Suppressor macrophage treated with lipopolysaccharide for 1 hour (primary cell): ENCODE data around the gene SSTR3.

Source experiments
- DNase-seq, 3 donors: peaks; one replicate each; pipeline ENCODE4 v3.0.0-alpha.2; 2020 to 2022

Gene SSTR3

GRCh38 chr22:37228106-37229011 is 16.1 kb upstream of the SSTR3 start:
- DNase-seq = peak in 2 of 3 donors; percentile 46 to 51

DNA sequence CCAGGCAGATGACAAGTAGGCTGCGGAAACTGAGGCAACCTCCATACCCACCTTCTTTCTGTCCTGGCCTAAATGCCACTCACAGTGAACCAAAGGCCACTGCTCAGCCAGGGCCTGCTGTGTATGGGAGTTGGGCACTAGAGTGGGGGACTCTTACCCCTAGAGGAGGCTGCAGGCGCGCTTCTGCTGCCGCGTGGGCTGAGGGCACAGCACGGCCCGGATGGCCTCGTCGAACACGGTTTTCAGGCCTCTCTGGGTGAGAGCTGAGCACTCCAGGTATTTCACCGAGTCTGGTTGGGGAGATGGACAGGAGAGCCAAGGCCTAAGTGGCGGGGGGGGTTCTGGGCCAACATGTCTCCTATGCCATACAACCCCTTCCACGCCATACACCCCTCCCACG is 14.2 kb upstream of the SSTR3 start:
- DNase-seq = no peak

GRCh38 chr22:37226087-37226486 is 13.8 kb upstream of the SSTR3 start:
- DNase-seq = no peak

DNA sequence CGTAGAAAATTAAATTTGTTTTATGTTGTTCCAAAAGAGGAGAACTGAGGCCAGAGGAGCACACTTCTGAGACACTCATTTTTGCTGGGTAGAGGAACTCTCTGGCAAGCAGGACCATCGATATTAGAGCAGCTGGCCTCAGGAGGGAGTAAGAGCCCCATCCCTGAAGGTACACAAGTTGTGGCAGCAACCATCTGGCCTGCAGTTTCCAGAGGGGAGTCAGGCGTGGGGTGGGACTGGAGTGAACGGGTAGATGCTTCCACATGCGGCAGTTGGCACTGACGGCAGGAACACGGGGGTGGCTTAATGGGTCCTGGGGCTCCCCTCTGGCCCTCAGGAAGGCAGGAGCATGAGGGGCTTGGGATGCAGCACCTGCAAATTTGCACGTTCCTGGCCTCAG is 13.2 kb upstream of the SSTR3 start:
- DNase-seq = no peak

GRCh38 chr22:37224757-37225420 is 12.6 kb upstream of the SSTR3 start:
- no peak for DNase-seq

DNA sequence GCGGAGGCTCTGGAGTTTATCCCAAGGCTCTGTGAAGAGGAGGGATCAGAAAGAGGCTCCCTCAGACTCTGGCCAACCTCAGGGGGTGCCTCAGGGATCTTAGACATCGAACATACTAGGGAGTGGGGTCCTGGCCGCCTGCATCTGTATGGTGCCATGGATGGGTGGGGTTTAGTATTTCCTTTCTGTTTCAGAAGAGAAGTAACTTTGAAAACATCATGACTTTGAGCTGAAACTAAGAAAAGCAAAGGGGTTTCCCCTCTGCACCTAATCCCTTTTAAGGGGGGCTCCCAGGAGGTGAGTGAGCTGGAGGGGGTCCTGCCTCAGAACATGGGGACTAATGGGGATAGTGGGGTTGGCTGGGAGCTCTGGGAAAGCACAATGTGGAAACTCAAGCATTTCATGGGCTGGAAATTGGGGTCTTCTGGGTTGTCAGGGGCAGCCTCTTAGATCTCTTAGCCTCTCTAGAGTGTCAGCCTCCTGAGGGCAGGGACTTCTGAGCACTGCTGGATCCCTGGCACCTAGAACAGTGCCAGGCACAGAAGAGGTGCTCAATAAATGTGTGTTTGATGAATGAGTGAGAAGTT is 11.8 kb upstream of the SSTR3 start:
- no peak for DNase-seq

DNA sequence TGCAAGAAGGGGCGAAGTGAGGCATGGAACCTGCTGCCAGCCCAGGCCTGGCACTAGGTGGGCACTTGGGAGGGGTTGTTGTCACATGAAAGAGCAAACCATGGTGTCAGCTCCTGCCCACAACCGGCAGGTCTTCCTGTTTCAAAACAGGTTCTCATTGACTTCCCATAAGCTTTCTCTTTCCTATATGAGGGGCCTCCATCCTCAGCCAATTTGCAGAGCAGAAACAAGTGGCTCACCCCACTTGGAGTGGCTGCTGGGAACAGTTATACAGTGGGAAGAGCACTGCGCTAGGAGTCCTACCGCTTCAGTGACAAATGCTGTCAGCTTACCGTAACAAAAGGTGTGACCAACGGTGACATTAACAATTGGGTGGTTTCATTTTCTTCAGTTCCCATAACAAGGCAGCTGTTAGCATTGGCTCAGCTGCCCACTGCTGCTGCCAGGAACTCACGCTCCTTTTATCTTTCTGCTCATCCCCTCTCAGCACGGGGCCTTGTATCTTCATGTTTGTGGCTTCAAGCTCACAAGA is 10.2 kb upstream of the SSTR3 start:
- DNase-seq = peak in 1 of 3 donors; percentile 45

GRCh38 chr22:37221424-37222333 is 9.4 kb upstream of the SSTR3 start:
- DNase-seq = no peak

DNA sequence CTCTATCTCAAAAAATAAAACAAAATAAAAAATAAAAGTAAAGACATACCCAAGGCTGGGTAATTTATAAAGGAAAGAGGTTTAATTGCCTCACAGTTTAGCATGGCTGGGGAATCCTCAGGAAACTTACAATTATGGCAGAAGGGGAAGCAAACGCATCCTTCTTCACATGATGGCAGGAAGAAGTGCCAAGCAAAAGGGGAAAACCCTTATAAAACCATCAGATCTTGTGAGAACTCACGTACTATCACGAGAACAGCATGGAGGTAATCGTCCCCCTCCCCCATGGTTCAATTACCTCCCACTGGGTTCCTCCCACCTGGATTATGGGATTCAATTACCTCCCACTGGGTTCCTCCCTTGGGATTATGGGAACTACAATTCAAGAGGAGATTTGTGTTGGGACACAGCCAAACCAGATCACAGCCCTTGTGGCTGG is 8.3 kb upstream of the SSTR3 start:
- DNase-seq = peak; percentile 74 to 84 (median 75)

- no peak for DNase-seq
Observed at GRCh38 chr22:37219533-37219932, 7.3 kb upstream of the SSTR3 start.

DNA sequence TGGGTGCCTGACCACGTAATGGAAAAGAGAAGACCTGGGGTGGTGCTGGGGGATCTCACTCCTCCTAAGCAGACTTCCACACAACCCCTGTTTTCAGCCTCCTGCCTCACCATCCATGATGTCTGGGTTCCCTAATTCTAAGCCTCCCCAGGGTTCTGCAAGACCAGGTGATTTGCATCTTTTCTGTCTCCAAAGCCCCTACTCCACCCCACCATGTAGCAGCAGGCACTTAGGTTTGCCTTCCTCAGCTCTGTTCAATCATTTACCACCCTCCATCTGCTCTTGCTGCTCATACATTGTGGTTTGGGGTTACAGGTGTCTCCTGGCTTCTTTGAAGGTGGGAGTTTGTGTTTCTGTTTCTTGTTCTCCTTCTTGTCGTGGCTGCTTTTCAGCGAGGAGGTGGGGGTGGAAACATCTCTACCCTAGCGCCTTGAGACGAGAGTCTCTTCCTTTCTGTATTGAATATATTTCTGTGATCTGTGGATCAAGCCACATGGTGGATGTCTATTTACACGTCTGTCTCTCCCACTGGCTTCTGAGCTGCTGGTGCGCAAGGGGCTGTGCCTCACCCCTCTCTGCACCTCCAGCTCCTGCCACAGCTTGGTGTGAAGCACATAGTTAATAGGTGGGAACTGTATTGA is 6.6 kb upstream of the SSTR3 start:
- DNase-seq = no peak

- DNase-seq = no peak
Observed at GRCh38 chr22:37218399-37218770, 6.1 kb upstream of the SSTR3 start.

- DNase-seq = no peak
Observed at GRCh38 chr22:37215890-37216289, 3.6 kb upstream of the SSTR3 start.

GRCh38 chr22:37214731-37215030 is 2.4 kb upstream of the SSTR3 start:
- no peak for DNase-seq

DNA sequence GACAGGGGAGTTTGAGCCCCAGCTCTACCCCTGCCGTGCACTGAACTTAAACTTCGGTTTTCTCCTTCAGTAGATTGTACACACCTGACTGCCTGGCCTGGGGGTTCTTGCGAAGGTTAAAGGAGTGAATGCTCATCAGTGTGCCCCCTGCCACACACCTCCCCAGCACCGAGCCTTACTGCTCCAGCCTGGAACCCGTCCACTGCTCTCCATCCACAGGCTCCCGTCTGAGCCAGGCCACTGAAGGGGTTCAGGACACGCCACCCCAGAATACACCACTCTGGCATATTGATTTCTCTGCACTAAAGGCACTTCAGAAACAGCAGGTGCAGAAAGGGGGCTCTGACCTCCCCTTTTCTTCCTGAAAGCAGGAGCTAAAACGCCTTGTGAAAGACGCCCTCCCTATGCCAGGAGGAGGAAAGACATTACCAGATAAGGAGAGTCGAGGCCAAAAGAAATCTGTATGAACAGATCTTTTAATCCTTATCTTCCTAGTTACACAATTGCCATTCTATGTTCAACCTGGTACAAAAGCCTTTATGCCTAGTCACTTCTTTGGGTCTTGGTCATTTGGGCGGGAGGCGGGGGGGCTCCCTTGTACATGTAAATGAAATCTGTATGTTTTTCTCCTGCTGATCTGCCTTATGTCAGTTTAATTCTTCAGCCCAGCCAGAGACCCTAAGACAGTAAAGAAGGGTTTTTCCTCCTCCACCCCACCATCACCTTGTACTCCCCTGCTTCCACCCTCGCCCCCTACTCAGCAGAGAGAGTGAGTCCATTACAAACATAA is 1.9 kb upstream of the SSTR3 start:
- no peak for DNase-seq

DNA sequence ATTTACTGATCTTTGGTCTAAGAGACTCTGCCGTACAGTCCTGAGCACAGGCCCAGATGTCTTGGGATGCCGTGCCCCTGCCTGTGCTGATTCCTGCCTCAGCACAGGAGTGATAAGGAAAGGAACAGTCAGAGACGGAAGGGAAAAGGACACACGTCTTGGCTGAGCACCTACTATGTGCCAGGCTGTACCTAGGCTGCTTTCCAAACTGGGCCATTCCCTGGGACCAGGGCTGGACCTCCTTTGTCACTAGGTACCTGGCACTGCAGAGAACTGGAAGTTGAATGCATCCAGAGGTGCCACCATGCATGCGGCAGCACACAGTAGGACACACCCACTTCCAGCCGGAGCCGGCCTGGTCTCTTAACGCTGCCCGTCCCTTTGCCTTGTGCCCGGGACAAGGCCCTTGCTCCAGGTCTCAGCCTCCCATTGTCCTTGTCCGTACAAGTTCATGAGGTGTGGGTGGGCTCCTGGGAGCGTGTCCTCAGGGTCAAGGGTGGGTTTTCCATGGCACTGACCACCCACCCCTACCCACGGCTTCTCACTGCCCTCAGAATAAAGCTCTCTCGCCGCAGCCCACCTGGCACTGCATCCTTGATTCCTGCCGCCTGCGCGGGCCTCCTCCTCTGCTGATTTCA is 1.1 kb upstream of the SSTR3 start:
- DNase-seq = no peak

DNA sequence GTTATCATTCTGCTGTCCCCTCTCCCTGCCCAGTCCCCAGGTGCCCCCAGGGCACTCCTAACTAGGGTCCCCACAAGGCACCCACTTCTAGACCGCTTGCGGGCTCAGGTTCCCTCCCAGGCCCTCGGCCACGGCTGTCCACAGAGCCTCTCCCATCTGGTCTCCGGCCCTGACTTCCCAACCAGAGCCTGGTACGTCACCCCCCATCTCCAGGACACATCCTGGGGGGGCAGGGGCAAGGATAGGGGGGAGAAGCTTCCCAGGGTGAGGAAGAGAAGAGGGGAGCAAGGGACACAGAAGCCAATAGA is 457 bp downstream of the SSTR3 start:
- no peak for DNase-seq

GRCh38 chr22:37211075-37211865 is 1.0 kb downstream of the SSTR3 start:
- DNase-seq = no peak

DNA sequence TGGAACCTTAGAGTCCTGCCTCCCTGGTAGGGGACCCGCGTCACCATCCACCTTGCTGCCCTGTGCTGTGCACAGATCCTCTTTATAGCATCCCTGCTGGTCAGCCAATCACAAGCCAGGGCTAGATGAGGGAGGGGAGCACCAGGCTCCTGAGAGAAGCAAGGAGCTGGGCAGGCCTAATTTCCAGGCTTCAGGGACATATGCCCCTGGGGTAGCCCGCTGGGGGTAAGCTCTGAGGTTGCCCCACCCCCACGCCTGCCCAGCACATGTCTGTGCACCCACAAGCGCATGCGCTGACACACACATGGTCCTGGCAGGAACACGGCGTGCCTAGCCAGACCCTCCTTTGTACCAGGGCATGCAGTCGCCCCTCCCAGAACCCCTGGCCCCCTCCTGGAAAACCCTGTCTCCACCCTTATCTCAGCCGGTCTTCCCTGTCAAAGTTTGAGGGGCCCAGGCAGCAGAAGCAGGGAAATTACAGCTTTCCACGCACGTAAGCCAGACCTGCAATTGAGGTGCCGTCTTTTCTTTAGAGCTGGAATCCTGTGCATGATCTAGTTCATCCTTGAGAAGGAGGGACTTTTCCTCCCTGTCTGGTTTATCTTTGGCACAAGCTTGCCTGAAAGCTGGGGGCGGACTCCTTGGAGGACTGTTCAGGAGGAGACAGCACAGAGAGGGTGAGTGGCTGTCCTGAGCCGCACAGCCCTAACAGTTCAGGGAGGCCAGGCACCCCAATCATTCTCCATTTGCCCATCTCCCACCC is 2.1 kb downstream of the SSTR3 start:
- DNase-seq = no peak
